HTR-8/SVneo (cell line): ENCODE results near the gene CACNA1A.
"Not testable (repeated sequence)": the region's sequence is repeated elsewhere in the genome, so short reads cannot be mapped to it uniquely, and the experiment has no call there.

Source experiments
- DNase-seq: peaks from one replicate; pipeline ENCODE4 v3.0.0; 2011; ENCODE audit warnings: low spot score, mixed read lengths; ENCODE audit not compliant: insufficient read length
- FAIRE-seq: peaks from 2 replicates; lab custom pipeline; 2011; peaks lifted over from hg19 to GRCh38; lab: Jason Lieb, UNC

The CACNA1A gene

DNA sequence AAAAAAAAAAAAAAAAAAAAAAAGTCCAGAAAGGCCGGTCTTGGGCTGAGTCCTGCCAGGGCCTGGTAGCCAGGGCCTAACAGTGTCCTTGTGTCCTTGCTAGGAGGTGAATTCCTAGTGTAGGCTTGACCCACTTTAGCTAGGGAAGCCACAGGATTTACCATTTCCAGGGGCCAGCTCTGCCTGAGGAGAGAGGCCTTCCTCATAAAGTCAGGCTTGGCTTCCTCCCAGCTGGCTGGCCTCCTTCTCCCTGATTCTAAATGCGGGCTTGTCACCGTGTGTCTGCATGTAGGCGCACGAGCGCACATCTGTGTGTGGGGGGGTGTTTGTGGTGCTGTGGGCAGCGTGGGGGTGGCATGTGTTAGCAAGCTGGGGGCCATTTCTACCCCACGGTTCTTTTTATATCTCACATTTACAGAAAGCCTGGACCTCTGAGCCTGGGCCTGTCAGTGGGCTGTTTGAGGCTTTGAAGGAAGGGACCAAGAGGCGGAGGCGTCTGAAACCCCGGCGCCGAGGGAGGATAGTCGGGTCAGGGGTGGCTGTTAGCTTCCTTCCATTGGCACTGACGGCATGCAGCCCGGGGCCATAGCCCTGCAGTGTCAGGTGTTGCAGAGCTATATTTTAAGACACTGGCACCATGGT lies 324.4 kb downstream of the CACNA1A start:
- FAIRE-seq (no peak), DNase-seq (no peak)

DNA sequence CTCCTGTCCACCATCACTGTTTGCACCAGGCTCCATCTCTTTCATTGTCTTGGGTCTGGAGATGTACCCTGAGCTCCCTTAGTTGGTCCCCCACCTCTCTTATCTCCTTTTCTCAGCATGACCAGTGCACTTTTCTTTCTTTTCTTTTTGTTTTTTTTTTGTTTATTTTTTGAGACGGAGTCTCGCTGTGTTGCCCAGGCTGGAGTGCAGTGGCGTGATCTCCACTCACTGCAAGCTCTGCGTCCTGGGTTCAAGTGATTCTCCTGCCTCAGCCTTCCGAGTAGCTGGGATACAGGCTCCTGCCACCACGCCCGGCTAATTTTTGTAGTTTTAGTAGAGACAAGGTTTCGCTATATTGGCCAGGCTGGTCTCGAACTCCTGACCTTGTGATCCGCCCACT lies 328.0 kb downstream of the CACNA1A start:
- not testable (repeated sequence) for DNase-seq, FAIRE-seq

DNA sequence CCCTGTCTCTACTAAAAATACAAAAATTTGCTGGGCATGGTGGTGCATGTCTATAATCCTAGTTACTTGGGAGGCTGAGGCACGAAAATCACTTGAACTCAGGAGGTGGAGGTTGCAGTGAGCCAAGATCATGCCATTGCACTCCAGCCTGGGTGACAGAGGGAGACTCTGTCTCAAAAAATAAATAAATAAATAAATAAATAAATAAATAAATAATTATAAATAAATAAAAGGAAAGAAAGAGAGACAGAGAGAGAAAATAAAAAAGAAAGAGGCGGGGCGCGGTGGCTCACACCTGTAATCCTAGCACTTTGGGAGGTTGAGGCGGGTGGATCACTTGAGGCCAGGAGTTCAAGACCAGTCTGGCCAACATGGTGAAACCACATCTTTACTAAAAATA lies 328.7 kb downstream of the CACNA1A start:
- not testable (repeated sequence) for FAIRE-seq, DNase-seq

- no peak for FAIRE-seq
- no peak for DNase-seq
Measured at GRCh38 chr19:13176345-13176744, 329.9 kb downstream of the CACNA1A start.

GRCh38 chr19:13173139-13173737 lies 333.0 kb downstream of the CACNA1A start:
- no peak for FAIRE-seq
- DNase-seq = no peak

- FAIRE-seq (peak; percentile 42), DNase-seq (peak; percentile 84)
Measured at GRCh38 chr19:13172346-13173138, 333.7 kb downstream of the CACNA1A start.

- FAIRE-seq (no peak), DNase-seq (no peak)
Measured at GRCh38 chr19:13171146-13171545, 335.1 kb downstream of the CACNA1A start.

DNA sequence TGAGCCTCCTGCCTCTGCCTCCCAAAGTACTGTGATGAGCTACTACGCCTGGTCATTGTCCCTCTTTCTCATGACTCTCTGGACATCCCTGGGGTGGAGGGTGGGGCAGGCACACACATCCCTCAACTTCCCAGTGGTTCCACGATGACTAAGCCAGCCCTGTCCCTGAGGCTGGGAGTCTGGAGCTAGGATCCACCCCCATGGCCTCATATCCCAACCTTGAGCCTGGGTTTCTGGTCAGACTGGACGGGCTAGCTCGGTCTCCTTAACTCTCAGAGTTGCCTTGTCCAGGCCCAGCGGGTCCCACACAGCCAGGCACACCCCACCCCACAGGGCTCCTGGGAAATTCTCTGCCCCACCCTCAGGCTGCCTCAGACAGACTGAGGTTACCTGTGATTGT lies 336.5 kb downstream of the CACNA1A start:
- DNase-seq (peak; percentile 69), FAIRE-seq (no peak)

GRCh38 chr19:13166151-13166550 lies 340.1 kb downstream of the CACNA1A start:
- not testable (repeated sequence) for FAIRE-seq, DNase-seq

DNA sequence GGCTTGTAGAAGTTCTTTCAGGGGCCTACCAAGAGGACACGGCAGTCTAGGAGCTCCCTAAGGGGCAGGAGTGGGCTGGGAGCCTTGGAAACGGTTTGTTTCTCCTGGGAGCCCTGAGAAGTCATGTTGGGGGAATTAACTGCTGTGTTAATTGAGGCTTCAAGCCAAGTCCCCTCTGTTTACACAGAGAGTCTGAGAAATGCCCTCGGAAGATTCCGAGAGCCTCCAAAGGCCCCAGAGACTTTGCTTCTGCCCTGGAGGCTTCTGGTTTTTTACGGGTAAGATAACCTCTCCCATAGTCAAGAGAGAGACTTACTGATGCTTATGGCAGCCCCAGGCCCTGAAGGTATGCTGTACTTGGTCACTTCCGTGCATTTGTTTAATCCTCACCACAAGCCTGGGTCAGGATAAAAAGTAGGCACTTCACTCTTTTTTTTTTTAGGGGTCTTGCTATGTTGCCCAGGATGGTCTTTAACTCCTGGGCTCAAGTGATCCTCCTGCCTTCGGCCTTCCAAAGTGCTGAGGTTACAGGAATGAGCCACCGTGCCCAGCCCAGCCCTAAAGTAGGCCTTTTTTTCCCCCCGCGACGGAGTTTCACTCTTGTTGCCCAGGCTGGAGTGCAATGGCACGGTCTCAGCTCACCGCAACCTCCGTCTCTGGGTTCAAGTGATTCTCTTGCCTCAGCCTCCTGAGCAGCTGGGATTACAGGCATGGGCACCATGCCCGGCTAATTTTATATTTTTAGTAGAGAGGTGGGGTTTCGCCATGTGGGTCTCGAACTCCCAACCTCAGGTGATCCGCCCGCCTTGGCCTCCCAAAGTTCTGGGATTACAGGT lies 340.9 kb downstream of the CACNA1A start:
- no peak for DNase-seq
- FAIRE-seq = no peak

DNA sequence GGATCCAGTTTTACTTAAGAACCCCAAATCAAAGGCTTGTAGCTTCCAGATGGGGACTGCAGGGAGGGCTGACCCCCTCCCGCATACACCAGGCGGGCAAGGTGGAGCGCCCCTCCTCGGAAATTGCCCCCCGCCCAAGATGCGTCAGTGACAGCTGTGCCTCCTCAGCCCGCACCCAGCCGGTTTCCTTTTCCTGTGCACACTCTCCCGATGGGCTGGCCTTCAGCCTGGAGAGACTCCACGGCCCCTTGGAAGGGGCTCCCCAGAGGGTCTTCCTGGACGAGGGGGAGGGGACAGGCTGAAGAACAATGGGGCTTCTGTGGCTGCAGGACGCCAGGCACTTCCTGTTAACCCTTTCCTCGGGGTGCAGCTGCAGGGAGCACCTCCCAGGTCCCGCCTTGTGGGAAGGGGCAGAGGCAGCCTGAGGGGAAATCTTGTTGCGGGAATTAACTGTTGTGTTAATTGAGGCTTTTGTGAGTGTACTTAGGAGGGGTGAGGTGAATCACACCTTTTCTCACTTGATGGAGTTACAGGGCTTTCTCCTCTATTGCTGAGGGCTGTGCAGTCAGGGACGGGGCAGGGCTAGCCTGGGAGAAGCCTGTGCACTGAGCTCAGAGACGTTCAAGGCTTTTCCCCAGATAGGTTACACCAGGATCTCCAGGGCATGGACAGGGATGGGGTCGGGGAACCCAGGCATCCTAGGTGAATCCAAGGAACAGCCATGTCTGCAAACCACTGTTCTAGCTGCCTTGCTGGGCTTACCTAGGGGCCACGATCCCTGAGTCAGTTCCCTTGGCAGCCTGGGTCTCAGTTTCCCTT lies 341.7 kb downstream of the CACNA1A start:
- FAIRE-seq = no peak
- peak; percentile 33 for DNase-seq

GRCh38 chr19:13163609-13164342 lies 342.5 kb downstream of the CACNA1A start:
- no peak for FAIRE-seq
- peak; percentile 86 for DNase-seq

DNA sequence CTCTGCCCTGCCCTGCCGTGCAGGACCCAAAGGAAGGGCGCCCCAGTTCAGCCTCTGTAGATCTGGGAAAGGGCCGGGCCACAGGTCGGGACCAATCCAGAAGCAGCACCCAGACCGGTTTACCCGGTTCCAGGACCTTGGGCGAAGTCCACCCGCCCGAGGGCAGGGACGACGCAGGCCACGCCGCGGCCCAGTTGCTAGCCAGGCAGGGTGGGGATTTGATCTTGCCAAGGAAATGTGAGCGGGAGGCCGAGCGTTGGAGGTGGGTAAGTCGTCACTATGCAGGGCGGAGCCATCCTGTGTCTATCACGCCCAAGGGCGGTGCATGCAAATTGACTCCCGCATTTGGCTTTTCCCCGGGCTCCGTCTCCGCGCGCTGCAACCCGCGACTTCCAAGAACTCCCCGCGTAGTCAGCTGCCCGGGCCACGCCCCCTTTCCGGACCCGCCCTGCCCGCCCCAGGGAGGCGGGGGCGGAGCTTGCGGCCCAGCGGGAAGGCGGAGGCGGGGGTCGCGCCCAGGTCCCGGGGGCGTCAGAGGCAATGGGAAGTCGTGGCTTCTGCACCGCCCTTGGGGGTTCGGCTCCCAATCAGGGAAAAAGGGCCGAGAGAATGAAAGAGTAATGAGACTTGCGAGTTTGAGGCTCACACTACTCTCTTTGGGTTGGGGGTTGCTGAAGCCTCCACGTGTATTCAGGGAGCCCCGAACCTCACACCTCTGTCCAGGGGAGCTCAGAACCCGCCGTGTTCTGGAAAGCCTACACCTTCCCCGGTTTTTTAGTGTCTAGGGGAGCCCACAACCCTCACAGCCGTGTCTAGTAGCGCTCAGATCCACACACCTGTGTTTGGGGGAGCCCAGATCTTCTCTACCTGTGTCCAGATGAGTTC lies 343.3 kb downstream of the CACNA1A start:
- FAIRE-seq = peak; percentile 77
- peak; percentile 86 for DNase-seq

DNA sequence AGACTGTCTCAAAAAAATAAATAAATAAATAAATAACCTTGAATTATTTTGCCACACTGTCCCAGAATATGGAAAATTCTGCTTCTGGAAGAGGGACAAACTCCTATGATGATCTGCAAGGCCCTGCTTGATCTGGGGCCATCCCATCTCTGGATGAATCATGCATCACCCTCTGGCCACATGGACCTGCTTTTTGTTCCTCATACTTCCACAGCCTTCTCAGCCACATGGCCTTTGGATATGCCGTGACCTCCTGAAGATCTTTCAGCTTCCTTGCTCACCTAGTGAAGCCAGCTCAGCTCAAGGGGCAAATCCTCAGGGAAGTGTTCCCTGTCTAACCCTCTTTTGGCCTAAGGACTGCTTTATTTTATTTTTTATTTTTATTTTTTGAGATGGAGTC lies 345.7 kb downstream of the CACNA1A start:
- FAIRE-seq (no peak), DNase-seq (no peak)

- FAIRE-seq (no peak), DNase-seq (no peak)
Measured at GRCh38 chr19:13159713-13160112, 346.6 kb downstream of the CACNA1A start.
